G401.6 (cell line): ENCODE measurements around the gene ZNF761.
"Not testable (repeated sequence)": the region's sequence is repeated elsewhere in the genome, so short reads cannot be mapped to it uniquely, and the experiment has no call there.

Source experiments
- FAIRE-seq: peaks from 2 replicates; lab custom pipeline; 2012; peaks lifted over from hg19 to GRCh38; lab: Jason Lieb, UNC

Gene ZNF761

GRCh38 chr19:53431399-53432087, at the start of gene ZNF761:
Gene ZNF761 (plus strand): TSS chr19:53431984. CDS start chr19:53447269, 15,285 bp downstream.
- FAIRE-seq = peak; percentile 92

- FAIRE-seq = no peak
Measured at GRCh38 chr19:53388168-53388567, 43.6 kb upstream of the ZNF761 start.

GRCh38 chr19:53388904-53389303, 42.9 kb upstream of the ZNF761 start:
- no peak for FAIRE-seq

- no peak for FAIRE-seq
Measured at GRCh38 chr19:53389571-53389970, 42.2 kb upstream of the ZNF761 start.

GRCh38 chr19:53389978-53390377, 41.8 kb upstream of the ZNF761 start:
- FAIRE-seq = no peak

- no peak for FAIRE-seq
Measured at GRCh38 chr19:53394522-53394973, 37.2 kb upstream of the ZNF761 start.

GRCh38 chr19:53394974-53395839, 36.6 kb upstream of the ZNF761 start, which contains the start of gene ZNF765:
Gene ZNF765 (plus strand): TSS chr19:53395149. CDS start chr19:53398016, 2,867 bp downstream.
- FAIRE-seq = peak; percentile 81

GRCh38 chr19:53395840-53396524, 35.8 kb upstream of the ZNF761 start:
- FAIRE-seq = not testable (repeated sequence)

- no peak for FAIRE-seq
Measured at GRCh38 chr19:53396525-53396868, 35.3 kb upstream of the ZNF761 start.

GRCh38 chr19:53397918-53398317, 33.9 kb upstream of the ZNF761 start:
- not testable (repeated sequence) for FAIRE-seq

GRCh38 chr19:53409505-53410204, 22.1 kb upstream of the ZNF761 start:
- no peak for FAIRE-seq

GRCh38 chr19:53420520-53421315, 11.1 kb upstream of the ZNF761 start:
- not testable (repeated sequence) for FAIRE-seq

GRCh38 chr19:53422551-53422950, 9.2 kb upstream of the ZNF761 start:
- no peak for FAIRE-seq

- not testable (repeated sequence) for FAIRE-seq
Measured at GRCh38 chr19:53423074-53423473, 8.7 kb upstream of the ZNF761 start.

- FAIRE-seq = not testable (repeated sequence)
Measured at GRCh38 chr19:53423680-53424079, 8.1 kb upstream of the ZNF761 start.

GRCh38 chr19:53424968-53425597, 6.7 kb upstream of the ZNF761 start:
- FAIRE-seq = no peak

- no peak for FAIRE-seq
Measured at GRCh38 chr19:53432088-53432661, 391 bp downstream of the ZNF761 start.

GRCh38 chr19:53443809-53444208, 12.0 kb downstream of the ZNF761 start:
- not testable (repeated sequence) for FAIRE-seq

- not testable (repeated sequence) for FAIRE-seq
Measured at GRCh38 chr19:53447196-53447595, 15.4 kb downstream of the ZNF761 start.

- no peak for FAIRE-seq
Measured at GRCh38 chr19:53455828-53456227, 24.0 kb downstream of the ZNF761 start.
